GM12864 (cell line): ENCODE data around the gene SOX18.

Source experiments
- DNase-seq: peaks from one replicate; pipeline ENCODE4 v3.0.0-alpha.2; 2011; ENCODE audit warnings: low read depth
- H3K4me3 ChIP-seq: 2 replicates; pipeline ENCODE4 v1.5.1; 2011; ENCODE audit warnings: mild to moderate bottlenecking, low read depth, low read length, control low read depth
- TF ChIP-seq, protein P1 (sequence below): IDR thresholded peaks from 2 replicates; pipeline ENCODE4 v1.5.1; 2011; ENCODE audit warnings: low read depth, mild to moderate bottlenecking, moderate library complexity, low read length, control low read depth, inconsistent platforms; ENCODE audit errors: missing control alignments

The SOX18 gene

DNA sequence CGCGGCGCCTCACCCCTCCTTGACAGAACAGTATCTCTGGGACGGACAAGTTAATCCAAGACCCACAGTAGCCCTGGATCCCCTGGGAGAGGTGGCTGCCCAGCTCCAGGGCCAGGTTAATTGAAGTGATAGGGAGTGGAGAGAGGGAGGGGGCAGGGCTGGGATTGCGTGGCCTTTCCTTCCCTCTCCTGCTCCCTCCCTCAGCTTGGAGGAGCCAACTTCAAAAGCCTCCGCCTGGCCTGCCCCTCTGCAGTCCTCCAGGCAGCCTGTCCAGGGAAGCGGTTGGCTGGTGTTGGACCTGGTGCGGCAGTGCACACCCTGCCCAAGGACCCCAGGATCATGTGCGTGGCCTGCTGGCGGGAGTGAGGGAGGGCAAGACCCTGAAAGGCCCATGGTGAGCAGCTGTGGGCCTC, 13.5 kb downstream of the SOX18 start, which contains the start of gene C20orf204:
C20orf204 (plus strand) TSS at position 250 of the 413 bp plus-strand sequence; CDS start at position 392, 142 bp downstream.
- no peak for DNase-seq
- TF ChIP-seq, protein P1, sequence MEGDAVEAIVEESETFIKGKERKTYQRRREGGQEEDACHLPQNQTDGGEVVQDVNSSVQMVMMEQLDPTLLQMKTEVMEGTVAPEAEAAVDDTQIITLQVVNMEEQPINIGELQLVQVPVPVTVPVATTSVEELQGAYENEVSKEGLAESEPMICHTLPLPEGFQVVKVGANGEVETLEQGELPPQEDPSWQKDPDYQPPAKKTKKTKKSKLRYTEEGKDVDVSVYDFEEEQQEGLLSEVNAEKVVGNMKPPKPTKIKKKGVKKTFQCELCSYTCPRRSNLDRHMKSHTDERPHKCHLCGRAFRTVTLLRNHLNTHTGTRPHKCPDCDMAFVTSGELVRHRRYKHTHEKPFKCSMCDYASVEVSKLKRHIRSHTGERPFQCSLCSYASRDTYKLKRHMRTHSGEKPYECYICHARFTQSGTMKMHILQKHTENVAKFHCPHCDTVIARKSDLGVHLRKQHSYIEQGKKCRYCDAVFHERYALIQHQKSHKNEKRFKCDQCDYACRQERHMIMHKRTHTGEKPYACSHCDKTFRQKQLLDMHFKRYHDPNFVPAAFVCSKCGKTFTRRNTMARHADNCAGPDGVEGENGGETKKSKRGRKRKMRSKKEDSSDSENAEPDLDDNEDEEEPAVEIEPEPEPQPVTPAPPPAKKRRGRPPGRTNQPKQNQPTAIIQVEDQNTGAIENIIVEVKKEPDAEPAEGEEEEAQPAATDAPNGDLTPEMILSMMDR: no peak
- H3K4me3 ChIP-seq: no peak within 1 kb of the TSS

DNA sequence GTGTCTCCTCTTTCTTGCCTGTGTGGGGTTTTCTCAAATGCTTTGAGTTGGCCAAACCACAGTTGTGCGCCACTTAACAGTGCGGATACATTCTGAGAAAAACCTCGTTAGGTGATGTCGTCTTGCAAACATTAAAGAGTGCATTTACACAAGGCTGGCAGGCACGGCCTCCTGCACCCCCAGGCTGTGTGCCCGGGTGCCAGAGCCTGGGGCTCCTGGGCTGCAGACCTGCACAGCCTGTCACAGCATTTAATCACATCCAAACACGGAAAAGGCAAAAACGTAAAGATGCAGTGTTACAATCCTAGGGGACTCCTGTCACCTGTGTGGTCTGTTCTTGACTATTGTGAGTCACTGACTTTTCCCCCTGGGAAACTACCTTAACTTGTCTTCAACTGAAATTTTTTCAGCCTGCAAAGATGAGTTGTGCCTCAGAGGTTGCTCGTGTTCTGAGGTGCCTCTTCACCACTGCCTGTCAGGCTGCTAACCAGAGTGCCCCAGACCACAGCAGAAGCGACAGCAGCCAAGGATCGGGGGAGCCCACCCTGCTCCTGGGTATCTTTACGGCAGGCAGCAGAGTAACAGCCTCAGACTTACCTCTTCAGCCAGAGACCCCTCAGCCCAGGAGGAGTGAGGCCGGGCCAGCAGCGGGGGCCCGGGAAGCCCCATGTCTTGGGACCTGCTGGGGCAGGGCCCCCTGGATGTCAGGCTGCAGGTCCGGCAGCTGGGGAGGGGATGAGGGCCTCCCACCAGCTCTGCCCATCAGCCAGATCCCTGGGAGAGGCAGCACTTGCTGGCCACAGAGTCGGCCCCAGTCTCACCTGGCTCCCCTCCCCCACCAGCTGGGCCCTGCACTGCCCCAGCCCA, 14.1 kb downstream of the SOX18 start:
- no peak overlapping the region for H3K4me3 ChIP-seq
- TF ChIP-seq, protein P1: no peak
- DNase-seq: no peak

DNA sequence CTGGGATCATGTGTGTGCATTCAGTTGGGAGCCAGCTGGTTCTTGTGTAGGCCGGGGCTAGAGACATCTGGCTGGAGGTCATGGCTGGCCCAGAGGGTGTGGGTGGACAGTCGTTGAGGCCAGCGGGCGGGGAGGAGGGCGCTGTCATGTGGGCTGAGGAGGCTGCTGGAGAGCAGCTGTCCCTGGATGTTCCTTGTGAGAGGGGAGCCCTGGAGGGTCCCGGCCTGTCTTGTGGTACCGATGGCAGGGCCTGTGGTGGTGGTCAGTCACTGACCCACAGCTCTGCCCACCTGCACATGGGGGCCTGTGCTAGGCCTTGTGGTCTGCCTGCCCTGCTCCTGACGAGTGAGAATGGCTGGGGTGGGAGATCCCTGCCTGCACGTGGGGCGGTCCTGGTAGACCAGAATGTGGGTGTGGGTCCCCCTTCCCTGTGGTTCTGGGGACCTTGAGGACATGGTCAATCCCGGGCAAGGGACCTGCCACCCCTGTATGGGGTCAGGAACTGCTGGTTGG, 15.4 kb downstream of the SOX18 start:
- TF ChIP-seq, protein P1: no peak
- H3K4me3 ChIP-seq: no peak overlapping the region
- no peak for DNase-seq

DNA sequence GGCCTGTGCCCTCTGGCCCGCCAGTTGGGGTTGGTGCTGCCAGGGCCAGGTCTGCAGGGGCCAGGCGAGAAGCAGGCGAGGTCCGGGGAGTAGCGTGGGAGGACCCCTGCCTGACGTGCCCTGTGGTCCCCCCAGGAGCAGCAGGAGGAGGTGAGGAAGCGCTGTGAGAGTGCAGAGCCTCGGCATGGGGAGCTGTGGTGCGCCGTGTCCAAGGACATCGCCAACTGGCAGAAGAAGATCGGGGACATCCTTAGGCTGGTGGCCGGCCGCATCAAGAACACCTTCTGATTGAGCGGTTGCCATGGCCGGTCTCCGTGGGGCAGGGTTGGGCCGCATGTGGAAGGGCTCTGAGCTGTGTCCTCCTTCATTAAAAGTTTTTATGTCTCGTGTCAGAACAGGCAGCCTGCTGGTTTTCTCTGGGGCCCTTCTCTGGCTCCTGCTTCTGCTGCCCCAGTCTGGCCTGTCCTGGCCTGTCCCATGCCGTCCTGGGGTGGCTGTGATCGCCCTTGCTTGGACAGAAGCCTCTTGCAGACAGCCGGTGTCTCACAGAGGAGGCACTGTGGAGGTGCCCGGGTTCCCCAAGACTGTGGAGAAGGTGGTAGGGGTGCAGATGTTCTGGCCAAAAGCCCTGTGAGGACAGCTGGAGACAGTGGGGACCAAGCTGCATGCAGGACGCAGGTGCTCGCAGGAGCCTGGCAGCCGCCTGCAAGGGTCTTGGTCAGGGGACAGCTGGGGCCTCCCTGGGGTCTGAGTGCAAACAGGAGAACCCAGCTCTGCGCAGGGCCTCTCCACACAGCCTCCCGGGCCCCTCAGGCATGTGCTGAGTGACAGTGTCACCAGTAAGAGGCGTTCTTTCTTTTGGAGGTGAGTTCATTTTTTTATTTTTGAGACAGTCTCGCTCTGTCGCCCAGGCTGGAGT, 16.5 kb downstream of the SOX18 start:
- no peak for DNase-seq
- H3K4me3 ChIP-seq: no peak overlapping the region
- TF ChIP-seq, protein P1: no peak

DNA sequence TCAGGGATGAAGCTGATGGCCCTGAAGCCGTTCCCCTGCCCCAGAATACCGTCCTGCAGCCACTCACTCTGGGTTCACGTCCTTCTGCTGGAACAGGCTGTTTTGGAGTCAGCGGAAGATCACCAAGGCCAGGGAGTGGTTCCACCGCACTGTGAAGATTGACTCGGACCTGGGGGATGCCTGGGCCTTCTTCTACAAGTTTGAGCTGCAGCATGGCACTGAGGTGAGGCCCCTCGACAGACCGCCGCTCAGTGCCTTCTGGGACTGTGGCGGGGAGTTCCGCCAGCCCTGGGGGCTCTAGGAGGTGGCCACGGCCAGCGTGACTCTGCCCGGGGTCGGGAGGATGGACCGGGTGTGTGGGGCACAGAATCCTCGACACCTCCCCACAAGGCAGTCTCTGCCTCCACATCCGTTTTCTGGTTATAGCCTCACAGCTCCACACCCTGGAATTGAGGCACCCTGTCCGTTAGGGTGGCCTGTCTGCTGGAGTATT, 17.6 kb downstream of the SOX18 start:
- DNase-seq: no peak
- TF ChIP-seq, protein P1: no peak
- no peak overlapping the region for H3K4me3 ChIP-seq

DNA sequence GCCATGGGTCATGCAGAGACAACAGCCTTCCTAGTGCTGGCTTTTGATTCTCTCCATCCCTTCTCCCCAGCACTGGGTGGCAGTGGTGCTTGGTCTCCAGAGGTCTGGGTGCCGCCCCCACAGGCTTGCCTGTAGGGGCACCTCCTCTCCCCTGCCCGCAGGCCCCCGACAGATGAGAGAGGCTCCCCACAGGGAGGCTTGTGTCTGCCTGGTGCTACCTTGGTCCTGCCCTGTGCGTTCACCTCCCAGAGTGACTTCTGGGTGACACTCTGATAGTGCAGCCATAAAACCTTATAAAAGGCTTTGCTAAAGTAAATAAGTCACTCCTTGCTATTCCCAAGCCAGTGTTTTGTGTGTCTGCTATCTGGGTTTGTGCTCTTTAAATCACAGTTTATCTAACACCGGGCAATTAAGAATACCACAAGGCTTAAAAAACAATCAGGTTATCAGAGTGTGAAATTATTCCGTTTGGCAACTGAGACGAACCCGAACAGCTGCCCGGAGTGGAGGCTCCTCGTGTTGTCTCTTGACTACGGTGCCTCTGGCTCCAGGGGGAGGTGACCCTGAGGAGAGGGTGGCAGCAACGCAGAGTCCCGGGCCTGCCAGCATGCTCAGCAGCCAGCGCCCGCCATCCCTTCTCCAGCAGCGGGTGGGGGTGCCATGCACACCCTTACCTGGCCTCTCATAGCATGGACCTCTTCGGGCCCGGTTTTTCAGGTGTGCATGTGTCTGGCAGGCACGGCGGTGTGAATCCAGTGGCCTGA, 18.9 kb downstream of the SOX18 start:
- TF ChIP-seq, protein P1: no peak
- H3K4me3 ChIP-seq: no peak overlapping the region
- no peak for DNase-seq
